Measurements from ENCODE around the gene HIVEP3.

The HIVEP3 gene

DNA sequence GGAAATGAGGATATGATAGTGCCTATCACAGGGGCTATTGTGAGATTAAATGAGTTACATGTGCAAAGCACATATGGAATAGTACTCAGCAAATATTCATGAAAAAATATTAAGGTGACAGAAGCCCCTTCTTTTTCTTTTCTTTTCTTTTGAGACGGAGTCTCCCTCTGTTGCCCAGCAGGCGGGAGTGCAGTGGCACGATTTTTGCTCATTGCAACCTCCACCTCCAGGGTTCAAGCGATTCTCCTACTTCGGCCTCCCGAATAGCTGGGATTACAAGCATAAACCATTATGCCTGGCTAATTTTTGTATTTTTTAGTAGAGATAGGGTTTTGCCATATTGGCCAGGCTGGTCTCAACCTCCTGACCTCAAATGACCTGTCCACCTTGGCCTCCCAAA is 139.4 kb downstream of the HIVEP3 start:
- no peak for DNase-seq

DNA sequence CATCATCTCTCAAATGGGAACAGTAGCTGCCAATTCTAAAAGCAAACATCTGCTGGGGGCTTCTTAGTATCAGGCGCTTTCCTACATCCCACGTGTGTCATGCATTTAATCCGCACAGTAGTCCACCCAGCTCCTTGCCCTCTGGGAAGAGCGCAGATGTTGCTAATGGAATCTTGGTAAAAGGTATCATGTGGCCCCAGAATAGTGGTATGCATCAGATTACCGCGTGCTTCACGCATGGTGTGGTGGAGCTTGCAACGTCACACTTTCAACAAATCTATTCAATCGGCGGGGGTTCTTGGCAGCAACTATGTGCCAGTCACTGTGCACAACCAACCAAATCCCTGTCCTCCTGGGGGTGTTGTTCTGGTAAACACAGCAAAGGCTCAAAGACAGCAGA is 141.0 kb downstream of the HIVEP3 start:
- DNase-seq: no peak

DNA sequence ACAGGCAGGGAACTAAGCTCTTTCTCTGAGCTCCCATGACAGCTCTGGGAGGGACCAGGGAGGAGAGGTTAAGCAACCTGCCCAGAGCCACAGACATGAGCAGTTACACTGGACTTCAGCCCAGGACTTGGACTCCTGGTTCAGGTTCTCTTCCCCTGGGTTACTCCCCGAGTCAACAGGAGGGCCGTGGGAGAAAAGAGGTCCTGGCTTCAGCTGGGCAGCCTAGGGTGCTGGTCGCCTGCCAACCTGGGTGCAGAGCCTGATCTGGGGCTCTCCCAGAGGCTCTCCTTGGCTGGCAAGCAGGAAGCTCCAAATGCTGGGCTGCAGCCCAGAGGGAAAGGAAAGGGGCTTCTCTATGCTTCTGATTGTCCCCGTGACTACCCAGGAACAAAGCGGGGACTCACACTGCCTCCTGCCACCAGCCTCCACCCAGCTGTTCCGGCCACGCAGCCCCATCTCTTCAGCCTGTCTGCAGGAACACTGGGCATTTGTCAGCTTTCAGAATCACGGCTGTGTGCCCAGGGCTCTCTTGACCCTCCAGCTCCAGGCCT is 141.8 kb downstream of the HIVEP3 start:
- no peak for DNase-seq

DNA sequence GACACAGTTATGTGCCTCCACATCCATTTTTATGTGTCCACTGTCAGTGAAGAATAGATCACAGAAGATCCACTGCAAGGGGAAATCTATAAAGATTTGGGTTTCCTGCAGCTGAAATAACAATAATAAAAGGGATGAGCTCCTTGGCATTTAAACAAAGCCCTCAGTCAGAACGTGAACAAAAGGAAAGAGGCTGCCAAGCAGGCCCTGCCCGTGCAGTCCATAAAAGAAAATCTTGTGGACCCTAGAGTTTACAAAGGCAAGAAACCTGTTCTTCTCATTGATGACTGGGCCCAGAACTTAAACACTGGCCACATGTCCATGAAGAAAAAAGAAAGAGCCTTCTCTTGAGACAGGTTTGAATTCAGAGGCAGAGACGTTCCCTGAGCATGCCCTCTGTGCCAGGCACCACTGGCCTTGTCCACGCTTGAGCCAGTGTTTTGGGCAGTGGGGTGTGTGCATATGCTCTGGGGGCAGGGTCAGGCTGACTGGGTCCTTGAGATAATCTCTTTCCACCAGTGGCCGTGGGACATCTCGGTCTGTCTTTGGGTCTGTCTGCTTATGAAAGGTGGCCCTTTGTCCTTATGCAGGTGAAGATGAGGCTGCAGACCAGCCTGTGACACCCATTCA is 142.7 kb downstream of the HIVEP3 start:
- DNase-seq: no peak

DNA sequence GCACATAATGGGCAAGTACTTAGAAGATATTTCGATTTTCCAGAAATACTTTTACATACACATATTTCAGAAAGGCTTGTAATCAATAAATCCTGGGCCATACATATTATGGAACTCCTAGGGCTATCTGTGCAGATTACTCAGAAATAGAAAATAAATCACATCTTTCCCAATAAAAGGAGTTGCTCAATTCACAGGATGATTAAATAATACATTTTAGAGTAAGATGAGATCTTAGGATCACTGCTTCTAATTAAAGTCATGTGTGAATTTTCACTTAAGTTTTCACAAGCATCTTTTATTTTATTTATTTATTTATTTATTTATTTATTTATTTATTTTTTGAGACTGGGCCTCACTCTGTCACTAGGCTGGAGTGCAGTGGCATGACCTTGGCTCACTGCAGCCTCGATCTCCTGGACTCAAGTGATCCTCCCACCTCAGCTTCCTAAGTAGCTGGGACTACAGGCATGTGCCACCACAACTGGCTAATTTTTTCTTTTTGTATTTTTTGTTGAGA is 144.2 kb downstream of the HIVEP3 start:
- no peak for DNase-seq

DNA sequence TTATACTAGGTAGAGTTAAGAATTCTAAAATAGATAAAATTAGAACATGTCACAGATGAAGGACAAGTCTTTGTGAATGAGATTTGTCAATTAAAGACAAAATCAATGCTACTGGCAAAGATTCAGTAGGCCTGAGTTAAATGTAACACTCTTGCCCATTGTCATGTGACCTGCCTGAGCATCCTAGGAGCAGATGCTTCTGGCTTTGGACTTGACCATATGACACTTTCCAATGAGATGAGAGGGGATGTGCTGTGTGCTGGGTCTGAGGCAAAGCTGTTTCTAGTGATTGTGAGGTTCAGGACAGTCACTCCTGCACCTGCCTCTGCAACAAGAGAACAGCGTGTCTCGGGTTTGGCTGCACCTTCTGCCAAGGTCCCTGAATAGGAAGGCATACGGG is 144.9 kb downstream of the HIVEP3 start:
- DNase-seq: no peak

DNA sequence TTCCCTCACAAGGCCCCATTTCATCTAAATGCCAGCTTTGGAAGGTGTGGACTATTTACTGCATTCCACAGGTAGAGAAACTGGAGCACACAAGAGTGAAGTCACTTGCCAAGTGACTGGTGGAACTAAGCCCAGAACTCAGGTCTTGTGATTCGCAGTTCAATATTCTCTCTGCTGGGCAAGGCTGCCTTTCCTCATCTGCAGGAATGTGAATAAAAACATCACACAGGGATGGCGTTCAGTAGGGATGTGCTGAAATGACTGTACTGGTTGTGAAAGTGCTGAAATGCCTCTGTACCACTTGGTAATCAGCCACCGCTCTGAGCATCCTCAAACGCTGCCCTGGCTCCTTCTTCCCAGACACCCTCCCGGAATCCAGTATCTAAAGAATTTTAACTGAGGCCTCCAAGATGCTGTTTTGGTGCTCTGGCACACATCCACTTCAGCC is 145.6 kb downstream of the HIVEP3 start:
- DNase-seq: no peak

DNA sequence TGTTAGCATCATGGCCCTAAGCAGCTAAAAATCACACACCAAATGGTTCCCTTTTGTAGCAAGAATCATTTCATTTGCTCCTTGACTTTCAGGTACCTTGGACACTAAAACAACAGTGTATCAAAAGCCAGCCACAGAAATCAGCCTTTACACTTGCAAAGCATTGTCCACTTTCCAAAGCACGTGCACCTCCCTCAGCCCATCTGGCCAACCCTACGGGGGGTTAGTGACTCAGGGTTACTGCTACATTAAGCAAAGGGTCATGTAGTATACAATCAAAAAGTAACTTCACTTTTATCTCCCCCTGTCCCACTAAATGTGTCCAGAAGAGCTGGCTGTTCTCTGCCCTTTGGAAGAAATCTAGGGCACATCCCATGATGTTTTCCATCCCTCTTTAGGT is 149.7 kb downstream of the HIVEP3 start:
- no peak for DNase-seq

DNA sequence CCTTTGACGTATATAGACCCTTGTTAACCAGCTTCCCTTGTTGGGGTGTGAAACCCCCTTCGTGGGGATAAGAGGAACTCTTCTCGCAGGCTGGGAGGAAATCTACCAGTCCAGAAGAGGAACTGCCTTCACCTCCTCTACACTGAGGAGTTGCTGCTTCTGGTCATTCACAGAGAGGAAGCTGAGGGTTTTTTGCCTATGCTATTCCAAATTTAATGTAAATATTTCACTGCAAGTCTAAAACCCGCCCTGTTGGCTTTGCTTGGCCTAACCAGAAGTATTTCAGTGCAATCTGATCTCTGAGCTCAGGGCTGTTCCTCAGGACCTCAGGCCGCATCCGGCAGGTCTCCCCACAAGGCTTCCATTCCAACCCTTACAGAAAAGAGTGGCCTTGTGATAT is 150.1 kb downstream of the HIVEP3 start:
- DNase-seq: peak; percentile 26

DNA sequence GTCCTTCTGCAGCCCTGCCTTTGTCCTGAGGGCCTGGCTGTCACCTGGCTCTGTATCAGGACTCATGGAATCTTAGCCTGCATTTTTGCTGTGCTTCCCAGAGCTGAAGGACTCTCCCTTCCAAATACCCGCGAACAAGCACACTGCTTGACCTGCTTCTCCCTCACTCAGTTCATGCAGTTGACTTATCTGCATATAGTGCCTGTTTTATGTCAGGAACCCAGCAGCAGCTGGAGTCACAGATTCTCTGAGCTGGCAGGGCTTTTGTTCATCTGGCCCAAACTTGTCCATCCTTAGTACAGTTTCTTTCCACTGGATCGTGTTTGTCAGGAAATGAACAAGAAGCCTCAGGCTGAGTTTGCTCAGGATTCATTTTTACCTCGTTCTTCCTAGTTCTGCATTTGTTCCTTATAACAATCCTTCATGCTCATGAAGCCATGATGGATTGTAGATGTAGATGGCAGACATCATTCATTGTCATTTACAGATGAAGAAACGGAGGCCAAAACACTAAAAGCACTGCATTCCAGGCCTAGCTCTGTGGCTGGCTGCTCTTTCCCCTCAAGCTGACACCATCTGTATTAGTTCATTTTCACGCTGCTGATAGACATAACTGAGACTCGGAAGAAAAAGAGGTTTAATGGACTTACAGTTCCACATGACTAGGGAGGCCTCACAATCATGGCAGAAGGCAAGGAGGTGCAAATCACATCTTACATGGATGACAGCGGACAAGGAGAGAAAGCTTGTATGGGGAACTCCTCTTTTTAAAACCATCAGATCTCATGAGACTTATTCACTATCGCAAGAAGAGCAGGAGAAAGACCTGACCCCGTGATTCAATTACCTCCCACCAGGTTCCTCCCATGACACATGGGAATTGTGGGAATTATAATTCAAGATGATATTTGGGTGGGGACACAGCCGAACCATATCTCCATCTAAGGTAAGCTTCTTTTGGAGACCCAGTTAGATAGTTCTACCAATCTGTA is 150.9 kb downstream of the HIVEP3 start:
- DNase-seq: no peak

DNA sequence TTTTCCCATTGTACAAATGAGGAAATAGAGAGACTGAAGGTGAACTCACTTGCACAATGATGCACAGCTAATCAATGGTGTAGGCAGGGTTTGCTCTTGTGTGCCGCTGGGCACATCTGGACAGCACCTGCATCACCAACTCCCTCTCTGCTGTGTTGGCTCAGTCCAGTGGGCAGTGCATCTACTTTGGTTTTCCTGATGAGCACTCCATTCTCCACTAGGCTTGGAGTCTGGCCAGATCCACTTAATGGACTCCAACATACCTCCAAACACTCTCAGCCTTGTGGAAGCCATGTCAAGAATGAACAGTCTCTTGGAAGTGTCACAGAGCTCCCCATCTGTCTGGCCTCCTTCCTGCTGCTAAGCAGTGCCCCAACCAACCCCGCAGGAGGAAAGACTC is 152.2 kb downstream of the HIVEP3 start:
- DNase-seq: no peak

DNA sequence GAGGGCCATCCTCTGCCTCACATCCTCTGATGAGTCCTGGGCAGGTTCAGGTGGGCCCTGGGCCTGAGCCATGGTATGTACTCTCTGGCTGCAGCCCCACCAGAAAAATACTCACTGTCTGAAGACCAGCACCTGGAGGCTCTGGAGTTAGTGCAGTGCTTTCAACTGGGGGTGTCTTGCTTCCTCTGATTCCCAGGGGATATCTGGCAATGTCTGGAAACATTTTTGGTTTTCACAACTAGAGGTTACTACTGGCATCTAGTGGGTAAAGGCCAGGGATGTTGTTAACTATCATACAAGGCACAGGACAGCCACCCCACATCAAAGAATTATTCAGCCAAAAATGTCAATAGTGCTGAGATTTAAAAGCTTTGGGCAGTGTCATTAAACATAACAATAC is 152.7 kb downstream of the HIVEP3 start:
- no peak for DNase-seq

DNA sequence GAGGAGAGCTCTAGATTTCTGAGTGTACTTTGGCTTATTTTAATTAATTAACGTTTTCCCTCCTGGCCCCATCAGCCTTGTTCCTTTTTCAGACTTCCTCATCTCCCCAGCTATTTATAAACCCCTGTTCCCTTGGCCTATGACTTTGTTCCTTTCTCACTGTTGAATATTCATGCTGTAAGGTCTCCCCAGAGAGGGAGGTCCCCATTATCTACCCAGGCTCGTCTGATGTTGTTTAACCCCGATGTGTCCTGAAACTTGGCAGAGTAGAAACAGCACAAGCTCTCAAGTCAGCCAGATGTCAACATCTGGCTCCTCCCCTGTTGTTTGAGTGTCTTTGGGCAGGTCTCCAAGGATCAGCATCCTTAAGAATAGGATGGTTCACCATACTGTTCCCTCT is 153.6 kb downstream of the HIVEP3 start:
- no peak for DNase-seq

DNA sequence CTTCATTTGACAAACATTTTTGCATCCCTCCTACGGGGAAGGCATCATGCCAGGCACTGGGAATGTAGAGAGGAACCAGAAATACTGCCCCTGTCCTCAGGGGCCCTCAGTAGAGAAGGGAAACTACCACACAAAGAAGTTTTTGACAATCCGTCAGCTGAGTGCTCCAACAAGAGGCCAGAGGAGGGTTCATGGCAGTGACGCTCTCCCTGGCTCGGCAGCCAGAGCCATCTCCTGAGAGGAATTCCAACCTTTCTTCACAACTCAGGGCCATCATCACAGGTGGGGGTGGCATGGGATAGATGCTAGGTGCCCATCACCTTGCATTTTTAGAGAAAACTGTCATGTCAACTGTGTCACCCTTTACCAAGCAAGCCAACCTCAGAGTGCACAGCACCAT is 154.1 kb downstream of the HIVEP3 start:
- no peak for DNase-seq

DNA sequence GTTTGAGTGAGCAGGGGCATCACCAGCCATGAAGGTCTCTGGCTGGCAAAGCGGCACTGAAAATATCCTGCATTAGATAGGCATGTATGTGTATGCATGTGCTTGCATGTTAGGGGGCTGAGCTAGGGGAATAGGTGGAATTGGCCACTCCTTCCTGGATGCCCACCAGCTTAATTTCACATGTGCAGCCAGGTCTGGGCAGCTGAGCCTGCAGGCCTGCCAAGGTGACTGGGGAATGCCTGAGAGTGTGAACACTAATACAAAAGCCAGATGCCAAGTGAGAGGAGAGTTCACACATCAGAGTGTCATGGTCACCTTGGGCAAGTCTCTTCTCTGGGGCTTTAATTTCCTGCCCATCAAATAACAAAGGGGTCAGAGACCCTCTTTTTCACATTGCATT is 155.9 kb downstream of the HIVEP3 start:
- no peak for DNase-seq

DNA sequence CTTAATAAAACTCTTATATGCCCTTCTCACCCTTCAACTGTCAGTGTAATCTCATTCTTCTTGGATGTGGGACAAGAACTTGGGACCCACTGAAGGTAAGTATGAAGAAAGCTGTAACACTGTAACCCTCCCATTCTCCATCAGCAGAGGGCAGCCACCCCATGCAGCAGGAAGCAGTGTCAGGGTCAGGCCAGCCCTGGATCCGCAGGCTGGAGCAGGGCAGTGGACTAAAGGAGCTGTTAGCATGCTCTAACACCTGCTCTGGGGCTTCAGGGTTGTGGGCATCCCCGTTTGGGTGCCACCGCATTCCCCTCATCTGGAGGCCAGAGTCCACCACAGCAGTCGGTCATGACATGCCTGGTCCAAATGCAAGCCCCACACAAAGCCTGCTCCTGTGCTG is 156.5 kb downstream of the HIVEP3 start:
- no peak for DNase-seq

DNA sequence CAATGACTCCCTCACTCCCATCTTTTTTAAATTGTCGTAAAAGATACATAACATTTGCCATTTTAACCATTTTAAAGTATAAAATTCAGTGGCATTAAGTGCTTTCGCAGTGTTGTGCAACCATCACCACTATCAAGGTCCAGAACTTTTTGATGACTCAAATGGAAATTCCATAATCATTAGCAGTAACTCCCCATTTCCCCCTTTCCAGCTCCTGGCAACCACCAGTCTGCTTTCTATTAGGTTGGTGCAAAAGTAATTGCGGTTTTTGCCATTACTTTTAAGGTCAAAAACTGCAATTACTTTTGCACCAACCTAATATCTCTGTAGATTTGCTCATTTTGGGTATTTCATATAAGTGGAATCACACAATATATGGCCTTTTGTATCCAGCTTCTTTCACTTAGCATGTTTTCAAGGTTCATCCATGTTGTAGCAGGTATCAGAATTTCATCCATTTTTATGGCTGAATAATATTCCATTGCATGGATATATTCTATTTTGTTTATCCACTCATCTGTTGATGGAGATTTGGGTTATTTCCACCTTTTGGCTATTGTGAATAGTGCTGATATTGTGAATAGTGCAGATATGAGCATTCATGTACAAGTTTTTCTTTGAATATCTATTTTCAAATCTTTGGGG is 159.7 kb downstream of the HIVEP3 start:
- DNase-seq: no peak

DNA sequence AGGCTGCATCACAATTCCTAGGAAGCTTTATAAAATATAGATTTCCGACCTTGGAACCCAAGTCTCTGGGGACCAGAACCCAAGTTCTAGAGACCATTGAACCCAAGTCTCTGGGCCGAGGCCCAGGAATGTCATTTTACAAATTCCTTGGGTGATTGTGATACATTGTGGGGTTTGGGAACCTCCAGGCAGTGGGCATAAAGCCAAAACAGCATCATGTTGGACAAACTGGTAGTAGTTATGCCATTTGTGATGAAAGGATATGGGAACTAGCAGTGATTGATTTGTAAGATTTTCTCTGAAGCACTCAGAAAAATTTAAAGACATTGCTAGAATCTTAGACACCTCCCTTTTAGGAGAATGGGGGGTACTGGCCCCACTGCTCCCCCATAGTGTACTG is 160.2 kb downstream of the HIVEP3 start:
- no peak for DNase-seq

DNA sequence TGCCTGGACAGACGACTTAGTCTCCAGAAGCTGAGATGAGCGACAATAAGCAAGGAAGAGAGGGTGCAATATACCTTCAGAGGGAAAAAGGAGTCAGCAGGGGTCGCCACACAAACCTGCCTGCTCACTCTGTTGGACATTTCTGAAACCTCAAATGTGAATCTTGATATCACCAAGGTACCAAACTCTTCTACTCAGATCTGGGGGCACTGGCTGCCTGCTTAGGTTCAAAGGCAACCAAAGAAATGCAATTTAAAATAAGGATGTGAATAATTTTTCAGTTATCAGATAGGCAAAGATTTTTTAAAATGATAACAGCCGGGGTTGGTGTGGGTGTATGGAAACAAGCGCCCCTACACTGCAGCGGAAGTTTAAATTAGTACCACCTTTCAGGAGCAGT is 164.2 kb downstream of the HIVEP3 start:
- peak; percentile 41 for DNase-seq

DNA sequence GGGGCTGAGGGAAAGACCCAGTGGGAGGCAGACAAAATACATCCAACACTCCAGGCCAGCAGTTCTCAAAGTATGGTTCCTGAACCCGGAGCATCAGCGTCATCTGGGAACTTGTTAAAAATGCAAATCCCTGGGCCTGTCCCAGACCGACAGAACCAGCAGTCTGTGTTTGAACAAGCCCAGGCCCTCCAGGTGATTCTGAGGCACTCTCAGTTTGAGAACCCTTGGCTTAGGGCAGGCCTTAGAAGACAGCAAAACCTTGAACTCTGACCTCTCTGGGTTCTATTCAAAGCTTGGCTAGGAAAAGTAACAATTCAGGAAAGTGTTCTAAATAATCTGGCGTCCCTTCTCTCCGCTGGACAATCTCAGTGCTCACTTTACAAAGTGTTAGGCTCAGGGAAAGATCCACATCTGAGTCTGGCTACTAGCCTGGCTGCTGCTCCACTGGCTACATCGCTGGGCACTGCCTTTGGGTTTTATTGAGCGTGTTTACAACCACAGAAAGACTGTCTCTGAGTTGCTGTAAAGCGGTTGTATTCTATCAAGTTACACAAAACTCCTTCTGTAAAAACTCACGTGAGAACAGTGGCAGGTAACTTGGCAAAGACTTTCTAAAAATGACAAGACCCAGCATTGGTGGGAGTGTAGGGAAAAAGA is 166.1 kb downstream of the HIVEP3 start:
- no peak for DNase-seq

DNA sequence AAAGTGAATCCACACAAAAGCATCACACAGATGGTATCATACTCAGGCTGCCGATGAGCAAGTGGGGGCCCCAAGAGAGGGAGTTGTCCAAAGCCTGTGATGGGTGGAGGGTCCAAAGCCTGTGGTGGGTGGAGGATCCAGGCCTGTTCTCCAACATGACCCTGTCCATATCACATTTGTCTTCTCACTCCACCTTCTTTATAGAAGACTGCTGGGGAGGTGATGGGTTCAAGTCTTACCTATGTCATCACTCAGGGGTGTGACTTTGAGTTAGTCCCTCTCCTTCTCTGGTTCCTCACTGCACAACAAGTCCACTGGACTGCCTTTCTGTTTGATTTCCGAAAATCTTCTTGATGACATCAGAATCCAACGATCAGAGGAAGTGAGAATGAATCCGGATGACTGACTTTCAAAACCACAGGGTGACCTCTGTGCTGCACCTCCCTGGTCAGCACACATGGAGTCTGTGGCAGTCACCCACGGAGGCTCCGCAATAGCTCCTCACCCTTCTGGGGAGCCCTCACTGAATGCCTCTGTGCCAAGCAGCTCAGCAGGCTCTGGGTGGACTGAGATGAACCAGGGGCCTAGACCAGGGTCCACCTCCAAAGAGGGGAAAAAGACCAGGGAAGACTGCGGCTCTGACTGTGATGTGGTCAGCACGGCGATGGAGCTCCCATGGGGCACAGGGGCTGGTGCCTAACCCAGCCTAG is 166.8 kb downstream of the HIVEP3 start:
- DNase-seq: peak; percentile 39
